GM12878 (cell line): Measurements from ENCODE around the gene SMG9. TPM values are rescaled to one million over a fixed set of nuclear protein-coding genes. Genes with fewer than 3 reads are reported as not detected.

Source experiments
- ATAC-seq: fragments of 200-7000 bp; cut with Tn5 transposase; 3 replicates; pipeline ENCODE4 v1.9.1; 2020; ENCODE audit warnings: mild to moderate bottlenecking, moderate library complexity
- BruUV-seq: library from RNA; stranded (reverse); fragments of 400-500 nt; replicated peaks from 2 replicates; lab custom pipeline; 2021; lab: Mats Ljungman, UMichigan
- CTCF ChIA-PET: fragments of 300-600 bp; sonication (Branson Sonifier 250); formaldehyde crosslinking; extraction: SDS; loops from one replicate; lab custom pipeline; 2021; ENCODE audit warnings: inconsistent platforms; lab: Yijun Ruan, JAX
- POLR2A ChIA-PET: fragments of 350-600 bp; formaldehyde crosslinking; extraction: SDS; loops from one replicate; lab custom pipeline; 2021; ENCODE audit warnings: inconsistent platforms; lab: Charles Lee
- RAD21 ChIA-PET: fragments of 300-600 bp; sonication (Branson Sonifier 250); formaldehyde crosslinking; loops from one replicate; lab custom pipeline; 2023; ENCODE audit warnings: antibody characterized with exemption; ENCODE audit not compliant: unreplicated experiment; lab: Charles Lee
- SMC1A ChIA-PET: fragments of 300-600 bp; sonication (Branson Sonifier 250); formaldehyde crosslinking; loops from one replicate; lab custom pipeline; 2023; ENCODE audit not compliant: unreplicated experiment, uncharacterized antibody; lab: Charles Lee
- DNase-seq: peaks from one replicate; pipeline ENCODE4 v3.0.0-alpha.2; 2011; ENCODE audit warnings: low read depth, low spot score
- FAIRE-seq: peaks from 3 replicates; lab custom pipeline; 2011; peaks lifted over from hg19 to GRCh38; lab: Jason Lieb, UNC
- H2AFZ ChIP-seq: 2 replicates; pipeline ENCODE4 v1.6.0; 2011; ENCODE audit warnings: low read depth, low read length, control low read depth; ENCODE audit not compliant: control insufficient read depth
- H3K27ac ChIP-seq: 2 replicates; pipeline ENCODE4 v1.5.1; 2011; ENCODE audit warnings: control low read depth; ENCODE audit not compliant: control insufficient read depth, insufficient read depth
- H3K27me3 ChIP-seq, 2 experiments: replicated peaks in 1 of 2; 2 replicates each; pipeline versions ENCODE4 v1.6.0 to v1.6.1; 2011; ENCODE audit warnings: low read length in 1 of 2; ENCODE audit not compliant: control insufficient read depth in 2 of 2, insufficient read depth in 2 of 2
- H3K36me3 ChIP-seq, 2 experiments: 2 replicates each; pipeline ENCODE4 v1.5.1; 2011; ENCODE audit warnings: low read length in 1 of 2; ENCODE audit not compliant: control insufficient read depth in 2 of 2, insufficient read depth in 2 of 2
- H3K4me1 ChIP-seq: 2 replicates; pipeline ENCODE4 v1.6.1; 2011; ENCODE audit warnings: mild to moderate bottlenecking, low read length, moderate library complexity, mixed read lengths; ENCODE audit not compliant: control insufficient read depth, insufficient read depth
- H3K4me2 ChIP-seq: 2 replicates; pipeline ENCODE4 v1.6.0; 2011; ENCODE audit warnings: control low read depth; ENCODE audit not compliant: control insufficient read depth, insufficient read depth
- H3K4me3 ChIP-seq: fragments of 200-600 bp; sonication (generic); 2 replicates; pipeline ENCODE4 v1.5.1; 2016
- H3K79me2 ChIP-seq: 2 replicates; pipeline ENCODE4 v1.6.0; 2011; ENCODE audit warnings: low read length; ENCODE audit not compliant: control insufficient read depth, insufficient read depth
- H3K9ac ChIP-seq: 2 replicates; pipeline ENCODE4 v1.8.0; 2011; ENCODE audit warnings: low read length, control low read depth, mixed read lengths; ENCODE audit not compliant: control insufficient read depth, insufficient read depth
- H3K9me3 ChIP-seq: replicated peaks from 3 replicates; pipeline ENCODE4 v1.5.1; 2011; ENCODE audit warnings: mild to moderate bottlenecking, low read length; ENCODE audit not compliant: control insufficient read depth, insufficient read depth
- H4K20me1 ChIP-seq: 2 replicates; pipeline ENCODE4 v1.6.0; 2011; ENCODE audit not compliant: control insufficient read depth, insufficient read depth
- CHD1 ChIP-seq: IDR thresholded peaks from 2 replicates; pipeline ENCODE4 v1.6.1; 2012; ENCODE audit warnings: low read depth, low read length, improper control_type of control experiment
- ETV6 ChIP-seq, 2 experiments: fragments of 450-650 bp in 1 of 2; IDR thresholded peaks in 1 of 2; conservative IDR thresholded peaks in 1 of 2; 2 replicates each; pipeline ENCODE4 v1.6.1; 2014; ENCODE audit warnings: antibody characterized with exemption in 1 of 2, borderline replicate concordance in 1 of 2, low read depth in 1 of 2, mild to moderate bottlenecking in 1 of 2, moderate library complexity in 1 of 2
- MYB ChIP-seq: fragments of 150-350 bp; IDR thresholded peaks from 2 replicates; pipeline ENCODE4 v1.6.1; 2014; ENCODE audit warnings: mild to moderate bottlenecking, low read depth, low read length, borderline replicate concordance
- NFYA ChIP-seq: IDR thresholded peaks from 2 replicates; pipeline ENCODE4 v1.6.1; 2011; ENCODE audit warnings: low read depth, mild to moderate bottlenecking, low read length, improper control_type of control experiment, borderline replicate concordance
- SMAD1 ChIP-seq: fragments of 450-650 bp; IDR thresholded peaks from 2 replicates; pipeline ENCODE4 v1.6.1; 2018; ENCODE audit warnings: mild to moderate bottlenecking, low read depth; ENCODE audit not compliant: partially characterized antibody
- STAT1 ChIP-seq: fragments of 450-650 bp; conservative IDR thresholded peaks from 2 replicates; pipeline ENCODE4 v1.6.1; 2014; ENCODE audit warnings: antibody characterized with exemption, mild to moderate bottlenecking
- WGBS: methylation state at CpG from one replicate; pipeline ENCODE4 v1.1.6; 2016; ENCODE audit warnings: low lambda C conversion rate; ENCODE audit not compliant: insufficient replicate concordance, insufficient coverage; ENCODE audit errors: missing lambda C conversion rate; 5-methylcytosine and 5-hydroxymethylcytosine counted together
- in situ Hi-C: fragments of 300-500 bp; cut with MboI; formaldehyde crosslinking; loops from 9 replicates; pipeline ENCODE4 v1.14.3; 2018; ENCODE audit warnings: mixed read lengths
- intact Hi-C: fragments of 100-400 bp; cut with micrococcal nuclease; formaldehyde crosslinking; loops from one replicate; pipeline ENCODE4 v1.14.2; 2022; ENCODE audit not compliant: unreplicated experiment
- polyA plus RNA-seq, 11 experiments: library from polyadenylated mRNA; depleted of rRNA in 4 of 11; unstranded in 6 of 11; stranded (reverse) in 5 of 11; fragments of >200 nt; fragmentation: Nextera tagmentation in 4 of 11; fragmentation: Illumina TruSeq in 1 of 11; extraction: Ambion mirVana in 4 of 11; extraction: Trizol in 1 of 11; gene quantifications; 1 replicate in 1 of 11; 2 replicates in 10 of 11; pipeline versions ENCODE4 v1.2.1 to v1.2.3, GENCODE V29; 2011 to 2016; ENCODE audit warnings: inconsistent platforms in 2 of 11, missing spikeins in 2 of 11, low read depth in 1 of 11
- total RNA-seq, 4 experiments: library from RNA; depleted of rRNA in 3 of 4; stranded (reverse); fragments of >200 nt in 3 of 4; fragmentation: Illumina TruSeq in 1 of 4; extraction: Trizol in 1 of 4; gene quantifications; 2 replicates each; pipeline versions ENCODE4 v1.2.1 to v1.2.3, GENCODE V29; 2013 to 2021
- TF ChIP-seq, protein P1 (sequence below): IDR thresholded peaks from 2 replicates; pipeline ENCODE4 v1.6.1; 2012; ENCODE audit warnings: low read depth, low read length, improper control_type of control experiment

Gene SMG9
- total and polyA plus RNA-seq, 10 of the 15 experiments (the other 5 are each of a cell fraction or from before 2014, with no cell fraction given) = 0.69 to 52.2 (median 28.1) TPM

DNA sequence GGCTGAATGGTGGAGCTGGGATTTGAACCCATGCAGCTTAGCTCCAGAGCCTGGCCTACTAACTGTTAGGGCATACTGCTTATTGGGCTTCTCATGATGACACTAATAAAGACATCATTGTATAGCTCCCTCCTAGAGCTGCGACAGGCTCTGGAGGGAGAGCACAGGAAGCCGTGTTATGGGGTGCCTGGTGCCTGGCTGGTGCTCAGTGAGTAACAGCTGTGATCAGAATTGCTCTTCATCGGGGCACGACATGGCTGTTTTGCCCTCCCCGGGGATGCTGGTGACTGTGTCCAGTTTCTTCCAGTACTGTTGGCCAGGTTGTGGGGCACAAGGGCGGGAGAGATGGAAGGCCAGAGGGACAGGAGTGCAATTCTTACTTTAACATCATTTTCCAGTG lies 42.4 kb upstream of the SMG9 start:
- 0 out of 2 replicates have a peak, but pooled peaks cover 2% of the 10 kb centered on the region for H4K20me1 ChIP-seq
- H3K27me3 ChIP-seq = no peaks in the 10 kb centered on the region
- no peak for TF ChIP-seq CHD1
- TF ChIP-seq, protein P1, sequence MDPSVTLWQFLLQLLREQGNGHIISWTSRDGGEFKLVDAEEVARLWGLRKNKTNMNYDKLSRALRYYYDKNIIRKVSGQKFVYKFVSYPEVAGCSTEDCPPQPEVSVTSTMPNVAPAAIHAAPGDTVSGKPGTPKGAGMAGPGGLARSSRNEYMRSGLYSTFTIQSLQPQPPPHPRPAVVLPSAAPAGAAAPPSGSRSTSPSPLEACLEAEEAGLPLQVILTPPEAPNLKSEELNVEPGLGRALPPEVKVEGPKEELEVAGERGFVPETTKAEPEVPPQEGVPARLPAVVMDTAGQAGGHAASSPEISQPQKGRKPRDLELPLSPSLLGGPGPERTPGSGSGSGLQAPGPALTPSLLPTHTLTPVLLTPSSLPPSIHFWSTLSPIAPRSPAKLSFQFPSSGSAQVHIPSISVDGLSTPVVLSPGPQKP = no peak
- no peak for TF ChIP-seq STAT1
- no peak for TF ChIP-seq SMAD1
- no peak for TF ChIP-seq MYB
- no peak for TF ChIP-seq ETV6 (conservative IDR thresholded peaks at IDR 0.05 in 1 of 2, IDR thresholded peaks at IDR 0.05 in 1 of 2; ENCODE audit: borderline replicate concordance in 1 of 2, low read depth in 1 of 2)
- no peak for TF ChIP-seq NFYA
- ATAC-seq = no peak
- H2AFZ ChIP-seq = no peak overlapping the region
- no peaks in the 10 kb centered on the region; the same call in 2 of the 3 replicates for H3K9me3 ChIP-seq
- WGBS = 52% methylated on average over 6 of the region's 6 CpGs
- ChIA-PET RAD21 (interaction anchor here (0.5 to 0.8 kb wide), 2 partner anchors 62 to 129 kb away, joined by 3 to 4 read pairs; no protein-coding TSS in a partner anchor), SMC1A (interaction anchor here (1.8 kb wide), 1 partner anchor 129 kb away, joined by 4 read pairs; no protein-coding TSS in a partner anchor), CTCF (interaction anchor here (0.9 to 3.2 kb wide), 3 partner anchors 12 to 51 kb away, joined by 3 to 14 read pairs (median 7); no protein-coding TSS in a partner anchor), POLR2A (no interaction called here)
- H3K4me3 ChIP-seq = no peak overlapping the region
- H3K4me2 ChIP-seq = no peak overlapping the region
- H3K9ac ChIP-seq = no peak overlapping the region
- no peaks in the 10 kb centered on the region for H3K79me2 ChIP-seq
- no peak for FAIRE-seq
- H3K27ac ChIP-seq = no peak overlapping the region
- no peaks in the 10 kb centered on the region for H3K36me3 ChIP-seq
- no peak for DNase-seq
- in situ Hi-C loops (no loop called here), intact Hi-C loops (no loop called here)
- no TSS peak for BruUV-seq
- H3K4me1 ChIP-seq = peaks cover 4% of the 10 kb centered on the region
